Lung (tissue), 12 donors: ENCODE measurements around the gene RNF150. TPM values are rescaled to one million over a fixed set of nuclear protein-coding genes. Genes with fewer than 3 reads are reported as not detected.

Experiments used
- ATAC-seq: fragments of 200-7000 bp; cut with Tn5 transposase; one replicate; pipeline ENCODE4 v1.9.1; 2020; ENCODE audit warnings: moderate number of reproducible peaks; ENCODE audit not compliant: insufficient read depth, low FRiP score
- DNase-seq, 3 donors: peaks; one replicate each; pipeline ENCODE4 v3.0.0-alpha.2; 2013 to 2017
- H3K27ac ChIP-seq, 2 donors: one replicate each; pipeline ENCODE4 v1.5.1; 2013; ENCODE audit warnings: mild to moderate bottlenecking in 2 of 2, moderate library complexity in 2 of 2, control low read depth in 1 of 2, inconsistent platforms in 1 of 2, low read depth in 1 of 2, low read length in 1 of 2
- H3K27me3 ChIP-seq, 3 donors: one replicate each; pipeline ENCODE4 v1.5.1; 2013; ENCODE audit warnings: low read length in 2 of 3; ENCODE audit not compliant: control insufficient read depth in 3 of 3, insufficient read depth in 3 of 3
- H3K36me3 ChIP-seq, 4 donors: one replicate each; pipeline ENCODE4 v1.5.1; 2013; ENCODE audit warnings: low read length in 4 of 4, mild to moderate bottlenecking in 1 of 4, moderate library complexity in 1 of 4; ENCODE audit not compliant: control insufficient read depth in 4 of 4, insufficient read depth in 4 of 4
- H3K4me1 ChIP-seq, 5 donors: one replicate each; pipeline ENCODE4 v1.5.1; 2013; ENCODE audit warnings: low read length in 5 of 5, mild to moderate bottlenecking in 2 of 5, moderate library complexity in 1 of 5; ENCODE audit not compliant: control insufficient read depth in 5 of 5, insufficient read depth in 5 of 5
- H3K4me3 ChIP-seq: one replicate; pipeline ENCODE4 v1.5.1; 2013; ENCODE audit warnings: mild to moderate bottlenecking, control low read depth, moderate library complexity
- H3K9ac ChIP-seq, 2 donors: one replicate each; pipeline ENCODE4 v1.5.1; 2013; ENCODE audit warnings: low read length in 2 of 2, control low read depth in 1 of 2; ENCODE audit not compliant: insufficient read depth in 1 of 2
- H3K9me3 ChIP-seq, 4 donors: one replicate each; pipeline ENCODE4 v1.5.1; 2013; ENCODE audit warnings: low read length in 3 of 4, mild to moderate bottlenecking in 1 of 4, moderate library complexity in 1 of 4; ENCODE audit not compliant: control insufficient read depth in 4 of 4, insufficient read depth in 3 of 4
- WGBS, 2 donors: extraction: QIAGEN DNeasy Blood & Tissue Kit; methylation state at CpG; one replicate each; pipeline ENCODE4 v1.1.7; 2013; 5-methylcytosine and 5-hydroxymethylcytosine counted together
- polyA plus RNA-seq, 2 donors: library from polyadenylated mRNA; stranded (reverse); fragments of 200-250 nt; gene quantifications; one replicate each; pipeline ENCODE4 v1.2.1, GENCODE V29; 2013
- total RNA-seq, 2 donors: library from RNA; depleted of rRNA in 1 of 2; stranded (reverse); fragments of >200 nt in 1 of 2; gene quantifications; one replicate each; pipeline ENCODE4 v1.2.1, GENCODE V29; 2014 to 2021
- TF ChIP-seq, protein P1 (sequence below): IDR thresholded peaks from 2 replicates; pipeline ENCODE4 v1.5.1; 2012; ENCODE audit warnings: mild to moderate bottlenecking; ENCODE audit errors: control extremely low read depth, extremely low read depth
- donor health status: control.
- donor health status: control.
- donor health status: Bipolar disorder and iron deficiency.
- donor health status: healthy.
- donor health status: DM: yes; HTN: yes; CAD: no.

The RNF150 gene
- total and polyA plus RNA-seq, 4 donors, result 0.18 to 19.3 (median 2.1) TPM

DNA sequence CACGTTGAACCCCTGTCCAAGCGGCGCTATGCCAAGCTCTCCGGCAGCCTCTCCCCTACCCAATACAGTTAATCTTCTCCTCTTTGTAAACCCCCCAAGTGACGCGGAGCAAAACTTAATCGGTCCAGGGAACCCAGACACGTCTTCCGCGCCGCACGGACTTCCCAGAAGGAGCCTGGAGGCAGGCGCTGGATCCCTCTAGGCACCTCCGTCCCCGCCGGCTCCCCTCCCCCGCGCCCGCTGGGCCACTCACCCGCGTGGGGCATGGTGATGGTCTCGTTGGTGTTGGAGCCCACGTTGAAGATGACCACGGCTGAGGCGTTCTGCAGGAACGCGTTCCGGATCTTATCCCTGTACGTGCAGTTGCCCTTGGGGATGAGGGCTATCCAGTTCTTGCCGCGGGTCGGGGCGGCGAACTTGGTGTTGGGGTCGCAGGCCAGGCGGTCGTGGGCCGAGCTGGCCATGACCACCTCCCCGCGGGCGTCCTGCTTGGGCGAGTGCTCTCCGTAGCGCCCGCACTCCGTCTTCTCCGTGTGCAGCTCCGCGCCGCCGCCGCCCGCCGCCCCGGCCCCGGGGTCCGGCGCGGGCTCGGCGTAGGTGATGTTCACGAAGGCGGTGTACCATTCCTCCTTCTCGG is 1.1 kb downstream of the RNF150 start:
- WGBS, 2 donors, result 1% methylated on average over 57 to 64 of the region's 64 CpGs
- peaks cover 0 to 13% (median 0%) of the 10 kb centered on the region in 3 donors for H3K27me3 ChIP-seq
- peak overlapping the region; percentile 9 to 97 for H3K27ac ChIP-seq

DNA sequence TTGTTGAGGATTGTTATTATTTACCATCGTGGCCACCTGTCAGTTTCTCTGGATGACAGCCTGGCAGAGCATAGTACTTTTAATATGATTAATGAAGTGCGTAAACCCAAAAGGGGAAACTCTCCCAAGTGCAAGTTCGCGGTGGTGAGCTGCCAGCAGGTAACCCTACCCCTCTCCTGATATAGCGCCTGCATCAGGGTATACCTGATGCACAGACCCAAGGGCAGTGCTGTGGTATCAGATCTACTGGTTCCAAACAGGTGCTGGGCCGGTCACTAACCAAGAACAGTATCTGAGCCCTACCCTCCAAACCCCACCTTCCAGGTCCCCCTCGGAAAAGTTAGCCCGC is 1.6 kb downstream of the RNF150 start:
- no peaks in the 10 kb centered on the region for H3K36me3 ChIP-seq
- H3K27ac ChIP-seq, result peak overlapping the region in 1 of 2 donors; percentile 97
- DNase-seq (peak in 1 of 3 donors; percentile 19), ATAC-seq (no peak)
- peaks cover 0 to 49% (median 11%) of the 10 kb centered on the region in 5 donors for H3K4me1 ChIP-seq
- 20 to 21% methylated on average over 8 of the region's 8 CpGs for WGBS, 2 donors
- TF ChIP-seq, protein P1, sequence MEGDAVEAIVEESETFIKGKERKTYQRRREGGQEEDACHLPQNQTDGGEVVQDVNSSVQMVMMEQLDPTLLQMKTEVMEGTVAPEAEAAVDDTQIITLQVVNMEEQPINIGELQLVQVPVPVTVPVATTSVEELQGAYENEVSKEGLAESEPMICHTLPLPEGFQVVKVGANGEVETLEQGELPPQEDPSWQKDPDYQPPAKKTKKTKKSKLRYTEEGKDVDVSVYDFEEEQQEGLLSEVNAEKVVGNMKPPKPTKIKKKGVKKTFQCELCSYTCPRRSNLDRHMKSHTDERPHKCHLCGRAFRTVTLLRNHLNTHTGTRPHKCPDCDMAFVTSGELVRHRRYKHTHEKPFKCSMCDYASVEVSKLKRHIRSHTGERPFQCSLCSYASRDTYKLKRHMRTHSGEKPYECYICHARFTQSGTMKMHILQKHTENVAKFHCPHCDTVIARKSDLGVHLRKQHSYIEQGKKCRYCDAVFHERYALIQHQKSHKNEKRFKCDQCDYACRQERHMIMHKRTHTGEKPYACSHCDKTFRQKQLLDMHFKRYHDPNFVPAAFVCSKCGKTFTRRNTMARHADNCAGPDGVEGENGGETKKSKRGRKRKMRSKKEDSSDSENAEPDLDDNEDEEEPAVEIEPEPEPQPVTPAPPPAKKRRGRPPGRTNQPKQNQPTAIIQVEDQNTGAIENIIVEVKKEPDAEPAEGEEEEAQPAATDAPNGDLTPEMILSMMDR, result no peak
- peaks cover 0 to 13% (median 0%) of the 10 kb centered on the region in 3 donors for H3K27me3 ChIP-seq
- peak overlapping the region; percentile 20 for H3K4me3 ChIP-seq
- H3K9me3 ChIP-seq, result peaks cover 0 to 5% (median 0%) of the 10 kb centered on the region in 4 donors
- H3K9ac ChIP-seq, result peak overlapping the region; percentile 32 to 61

More for the DNA sequence above, 1.1 kb downstream of the RNF150 start:
- no peaks in the 10 kb centered on the region for H3K36me3 ChIP-seq
- TF ChIP-seq, protein P1, result no peak
- peak overlapping the region; percentile 32 to 73 for H3K9ac ChIP-seq
- H3K4me1 ChIP-seq, result peaks cover 0 to 48% (median 10%) of the 10 kb centered on the region in 5 donors
- DNase-seq, result peak; percentile 53 to 59 (median 56)
- H3K9me3 ChIP-seq, result peaks cover 0 to 5% (median 0%) of the 10 kb centered on the region in 4 donors
- peak overlapping the region; percentile 72 for H3K4me3 ChIP-seq
- ATAC-seq, result peak; percentile 1

DNA sequence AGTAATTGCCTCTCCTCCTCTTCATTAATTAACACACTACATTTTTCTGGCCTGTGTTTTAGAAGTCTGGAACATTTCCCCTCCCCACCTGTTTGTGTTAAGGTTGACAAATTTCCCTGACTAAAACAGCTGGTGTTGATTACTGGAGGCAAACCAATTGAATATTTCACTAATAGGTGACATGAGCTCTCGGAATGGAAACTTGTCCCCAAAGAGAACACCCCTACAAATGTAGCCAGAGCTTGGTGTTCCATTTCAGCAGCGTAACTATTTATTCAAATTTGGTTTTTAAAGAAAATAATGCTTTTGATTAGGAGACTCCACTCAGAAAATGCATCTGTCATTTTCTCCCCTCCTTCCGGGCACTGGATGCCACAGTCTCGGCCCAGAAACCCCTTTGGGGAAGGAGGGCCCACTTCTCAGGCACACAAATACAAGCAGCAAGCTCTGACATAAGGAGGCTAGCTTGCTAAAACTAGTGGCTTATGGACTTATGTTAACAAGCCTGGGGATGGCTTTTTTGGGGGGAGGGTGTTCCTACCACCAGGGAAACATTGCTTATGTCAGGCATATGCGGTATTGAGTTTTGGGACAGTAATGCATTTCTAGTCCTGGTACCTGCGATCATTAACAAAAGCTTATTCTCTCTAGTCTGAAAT is 2.2 kb downstream of the RNF150 start:
- ATAC-seq (no peak), DNase-seq (peak in 2 of 3 donors; percentile 29 to 31)
- H3K27ac ChIP-seq, result peak overlapping the region in 1 of 2 donors; percentile 97
- H3K9me3 ChIP-seq, result peaks cover 0 to 5% (median 0%) of the 10 kb centered on the region in 4 donors
- TF ChIP-seq, protein P1, result no peak
- WGBS, 2 donors, result 81 to 88% methylated on average over 6 of the region's 6 CpGs
- H3K4me3 ChIP-seq, result no peak overlapping the region
- H3K4me1 ChIP-seq, result peaks cover 0 to 49% (median 12%) of the 10 kb centered on the region in 5 donors
- peak overlapping the region in 1 of 2 donors; percentile 61 for H3K9ac ChIP-seq
- H3K36me3 ChIP-seq, result no peaks in the 10 kb centered on the region
- H3K27me3 ChIP-seq, result peaks cover 0 to 10% (median 0%) of the 10 kb centered on the region in 3 donors
